HG03175 (cell line): Measurements from ENCODE around the gene KRI1.

Source experiments
- ATAC-seq: cut with Tn5 transposase; IDR thresholded peaks from one replicate; pipeline ENCODE4 v1.9.1; 2021; ENCODE audit warnings: mild to moderate bottlenecking, moderate library complexity; ENCODE audit not compliant: unreplicated experiment

The KRI1 gene

GRCh38 chr19:10565567-10566407 is at the start of gene KRI1:
TSS of gene KRI1 (minus strand) at chr19:10566010. CDS start at chr19:10565999, 11 bp downstream.
- peak; percentile 45 for ATAC-seq

GRCh38 chr19:10612499-10613119 is 46.8 kb upstream of the KRI1 start:
- no peak for ATAC-seq

GRCh38 chr19:10611907-10612306 is 46.1 kb upstream of the KRI1 start:
- ATAC-seq, result no peak

- ATAC-seq, result peak; percentile 17
These were observed 38.7 kb upstream of the KRI1 start for GRCh38 chr19:10604460-10604980.

GRCh38 chr19:10603873-10604459 is 38.2 kb upstream of the KRI1 start:
- peak; percentile 34 for ATAC-seq

- ATAC-seq, result peak; percentile 39
These were observed 37.5 kb upstream of the KRI1 start for GRCh38 chr19:10603084-10603872.

- ATAC-seq, result peak; percentile 52
These were observed 36.7 kb upstream of the KRI1 start for GRCh38 chr19:10602330-10603083.

- ATAC-seq, result no peak
These were observed 36.2 kb upstream of the KRI1 start for GRCh38 chr19:10601999-10602329.

GRCh38 chr19:10600149-10600548 is 34.3 kb upstream of the KRI1 start:
- no peak for ATAC-seq

- ATAC-seq, result peak; percentile 61
These were observed 28.2 kb upstream of the KRI1 start for GRCh38 chr19:10593820-10594637.

GRCh38 chr19:10593148-10593547 is 27.3 kb upstream of the KRI1 start:
- ATAC-seq, result no peak

- no peak for ATAC-seq
These were observed 22.0 kb upstream of the KRI1 start for GRCh38 chr19:10587839-10588150.

- no peak for ATAC-seq
These were observed 21.4 kb upstream of the KRI1 start, which contains the start of gene AP1M2 for GRCh38 chr19:10587022-10587838. TSS of gene AP1M2 (minus strand) at chr19:10587312. CDS start at chr19:10587231, 81 bp downstream.

- ATAC-seq, result no peak
These were observed 20.6 kb upstream of the KRI1 start for GRCh38 chr19:10586396-10586795.

GRCh38 chr19:10583036-10583776 is 17.4 kb upstream of the KRI1 start:
- ATAC-seq, result no peak

GRCh38 chr19:10582091-10582490 is 16.3 kb upstream of the KRI1 start:
- no peak for ATAC-seq

GRCh38 chr19:10580979-10581631 is 15.3 kb upstream of the KRI1 start:
- peak; percentile 53 for ATAC-seq
